Activated naive CD4-positive, alpha-beta T cell treated with Interleukin-2 at 50 U/mL for 16 hours (primary cell): Measurements from ENCODE around the gene CCDC178.
"Not testable (repeated sequence)": the region's sequence is repeated elsewhere in the genome, so short reads cannot be mapped to it uniquely, and the experiment has no call there.

Experiments
- DNase-seq: peaks from one replicate; pipeline ENCODE4 v3.0.0-alpha.2; 2020

The CCDC178 gene

GRCh38 chr18:33201509-33201926 is 239.0 kb downstream of the CCDC178 start:
- no peak for DNase-seq

- DNase-seq: no peak
These were observed 244.7 kb downstream of the CCDC178 start for GRCh38 chr18:33195795-33196194.

GRCh38 chr18:33194793-33195192 is 245.7 kb downstream of the CCDC178 start:
- DNase-seq: no peak

- no peak for DNase-seq
These were observed 255.6 kb downstream of the CCDC178 start for GRCh38 chr18:33184958-33185357.

GRCh38 chr18:33184175-33184574 is 256.3 kb downstream of the CCDC178 start:
- no peak for DNase-seq

- DNase-seq: no peak
These were observed 257.4 kb downstream of the CCDC178 start for GRCh38 chr18:33183136-33183535.

GRCh38 chr18:33181016-33181415 is 259.5 kb downstream of the CCDC178 start:
- no peak for DNase-seq

- no peak for DNase-seq
These were observed 271.3 kb downstream of the CCDC178 start for GRCh38 chr18:33169218-33169617.

- not testable (repeated sequence) for DNase-seq
These were observed 276.4 kb downstream of the CCDC178 start for GRCh38 chr18:33164121-33164520.

- no peak for DNase-seq
These were observed 279.4 kb downstream of the CCDC178 start for GRCh38 chr18:33161131-33161530.

- no peak for DNase-seq
These were observed 281.4 kb downstream of the CCDC178 start for GRCh38 chr18:33159151-33159550.

GRCh38 chr18:33157893-33158292 is 282.6 kb downstream of the CCDC178 start:
- no peak for DNase-seq

- DNase-seq: no peak
These were observed 283.5 kb downstream of the CCDC178 start for GRCh38 chr18:33156906-33157470.

- no peak for DNase-seq
These were observed 286.5 kb downstream of the CCDC178 start for GRCh38 chr18:33154049-33154448.

- no peak for DNase-seq
These were observed 288.1 kb downstream of the CCDC178 start for GRCh38 chr18:33152376-33152775.

GRCh38 chr18:33147811-33148210 is 292.7 kb downstream of the CCDC178 start:
- not testable (repeated sequence) for DNase-seq

- no peak for DNase-seq
These were observed 294.5 kb downstream of the CCDC178 start for GRCh38 chr18:33146014-33146413.

- no peak for DNase-seq
These were observed 304.4 kb downstream of the CCDC178 start for GRCh38 chr18:33135951-33136660.

GRCh38 chr18:33132657-33133056 is 307.9 kb downstream of the CCDC178 start:
- no peak for DNase-seq

GRCh38 chr18:33128581-33128980 is 311.9 kb downstream of the CCDC178 start:
- DNase-seq: no peak

- DNase-seq: no peak
These were observed 316.5 kb downstream of the CCDC178 start for GRCh38 chr18:33123862-33124518.

GRCh38 chr18:33116376-33116775 is 324.1 kb downstream of the CCDC178 start:
- no peak for DNase-seq

GRCh38 chr18:33115917-33116316 is 324.6 kb downstream of the CCDC178 start:
- no peak for DNase-seq

GRCh38 chr18:33115476-33115875 is 325.0 kb downstream of the CCDC178 start:
- no peak for DNase-seq
